ENCODE data around the gene FBLN2.

- TF ChIP-seq CTCF (optimal IDR thresholded peaks at IDR 0.05 in 1 of 3, IDR thresholded peaks at IDR 0.05 in 1 of 3, conservative IDR thresholded peaks at IDR 0.05 in 1 of 3; ENCODE audit: extremely low read depth in 1 of 3, insufficient read depth in 2 of 3, low read length in 3 of 3): no peak
- TF ChIP-seq EZH2 (IDR thresholded peaks at IDR 0.05; ENCODE audit: low read length): no peak
Observed at GRCh38 chr3:13508496-13508895, 40.4 kb upstream of the FBLN2 start.

All from keratinocyte (primary cell).